PC-3 (cell line): ENCODE results near the gene TIMM17A.

Experiments used
- CTCF ChIP-seq: fragments of 300-600 bp; sonication (generic); conservative IDR thresholded peaks from 2 replicates; pipeline ENCODE4 v1.5.1; 2017; ENCODE audit warnings: antibody characterized with exemption, low read depth, mild to moderate bottlenecking, low read length
- EZH2 ChIP-seq: fragments of 300-600 bp; sonication (generic); IDR thresholded peaks from one replicate; pipeline ENCODE4 v1.6.1; 2017; ENCODE audit warnings: antibody characterized with exemption, mild to moderate bottlenecking, low read length; ENCODE audit not compliant: unreplicated experiment

DNA sequence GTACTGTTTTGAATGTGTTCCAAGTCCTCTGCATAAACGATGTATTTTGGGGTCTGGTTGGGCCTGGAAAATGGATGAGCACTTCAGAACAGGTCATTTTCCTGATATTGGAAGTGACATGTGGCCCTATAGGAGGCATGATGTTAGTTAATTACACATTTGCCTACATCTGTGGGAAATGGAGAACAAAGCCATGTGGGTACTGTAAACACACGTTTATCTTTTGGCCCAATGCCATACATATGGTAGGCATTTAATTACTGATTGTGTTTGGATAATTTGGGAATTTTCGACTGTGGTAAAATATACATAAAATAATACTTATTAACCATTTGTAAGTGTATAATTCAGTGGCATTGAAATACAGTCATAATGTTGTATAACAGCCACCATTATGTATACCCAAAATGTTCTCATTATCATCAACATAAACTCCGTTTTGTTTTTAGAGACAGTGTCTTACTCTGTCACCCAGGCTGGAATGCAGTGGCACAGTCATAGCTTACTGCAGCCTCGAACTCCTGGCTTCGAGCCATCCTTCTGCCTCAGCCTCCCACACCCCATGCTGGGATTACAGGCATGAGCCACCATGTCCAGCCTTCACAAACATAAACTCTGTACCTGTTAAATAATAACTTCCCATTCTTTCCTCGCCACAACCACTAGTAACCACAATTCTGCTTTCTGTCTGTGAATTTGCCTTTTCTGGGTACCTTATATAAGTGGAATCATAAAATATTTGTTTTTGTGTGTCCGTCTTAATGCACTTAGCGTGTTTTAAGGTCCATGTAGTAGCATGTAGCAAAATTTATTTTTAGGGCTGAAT, 15.2 kb downstream of the TIMM17A start:
- no peak for TF ChIP-seq CTCF
- no peak for TF ChIP-seq EZH2
